HEK293T (cell line): Measurements from ENCODE around the gene GPAT2.
"Not testable (repeated sequence)": the region's sequence is repeated elsewhere in the genome, so short reads cannot be mapped to it uniquely, and the experiment has no call there.

ENCODE experiments used
- CTCF ChIA-PET: fragments of 350-600 bp; formaldehyde crosslinking; extraction: SDS; loops from one replicate; lab custom pipeline; 2021; ENCODE audit warnings: antibody characterized with exemption, inconsistent platforms; lab: Yijun Ruan, JAX
- POLR2A ChIA-PET: fragments of 350-600 bp; formaldehyde crosslinking; extraction: SDS; loops from one replicate; lab custom pipeline; 2020; ENCODE audit warnings: antibody characterized with exemption, inconsistent platforms; lab: Yijun Ruan, JAX
- DNase-seq: peaks from one replicate; pipeline ENCODE4 v3.0.0; 2012; ENCODE audit warnings: mixed read lengths; ENCODE audit errors: extremely low spot score
- CTBP1 ChIP-seq: fragments of 450-650 bp; IDR thresholded peaks from 2 replicates; pipeline ENCODE4 v1.6.1; 2016; ENCODE audit warnings: borderline replicate concordance
- ELF4 ChIP-seq: fragments of 450-650 bp; IDR thresholded peaks from 2 replicates; pipeline ENCODE4 v1.6.1; 2017; ENCODE audit warnings: antibody characterized with exemption
- FOXK2 ChIP-seq: fragments of 450-650 bp; IDR thresholded peaks from 2 replicates; pipeline ENCODE4 v1.6.1; 2016; ENCODE audit warnings: mild to moderate bottlenecking
- SP1 ChIP-seq: fragments of 450-650 bp; IDR thresholded peaks from 2 replicates; pipeline ENCODE4 v1.6.1; 2017

Gene GPAT2

DNA sequence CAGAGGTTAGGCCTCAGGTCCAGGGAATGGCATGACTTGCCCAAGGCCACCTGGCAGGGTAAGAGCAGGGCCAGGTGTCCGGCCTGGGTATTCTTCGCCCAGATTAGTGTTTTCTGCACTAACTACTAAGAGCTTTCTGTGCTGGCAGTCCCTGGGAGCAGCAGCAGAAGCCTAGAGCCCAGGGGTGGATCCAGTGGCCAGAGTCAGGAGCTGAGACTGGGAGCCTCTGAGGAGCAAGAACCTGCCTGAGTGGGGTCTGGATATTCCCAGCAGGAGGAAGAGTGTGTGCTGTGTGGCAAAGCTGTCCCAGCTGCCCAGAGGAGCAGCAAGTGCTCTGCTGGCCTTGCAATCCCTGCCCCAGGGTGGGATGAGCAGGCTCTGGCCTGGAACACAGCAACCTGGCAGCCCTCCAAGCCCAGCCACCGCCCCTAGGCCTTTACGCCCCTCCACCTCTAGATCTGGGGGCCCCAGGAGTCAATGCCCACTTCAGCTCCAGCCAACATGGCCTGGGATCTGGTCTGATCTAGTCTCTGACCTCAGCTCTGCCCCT, 30.7 kb upstream of the GPAT2 start:
- TF ChIP-seq FOXK2 (no peak), CTBP1 (no peak), ELF4 (no peak), SP1 (no peak)
- CTCF ChIA-PET: no interaction called here
- DNase-seq: no peak
- POLR2A ChIA-PET: no interaction called here

DNA sequence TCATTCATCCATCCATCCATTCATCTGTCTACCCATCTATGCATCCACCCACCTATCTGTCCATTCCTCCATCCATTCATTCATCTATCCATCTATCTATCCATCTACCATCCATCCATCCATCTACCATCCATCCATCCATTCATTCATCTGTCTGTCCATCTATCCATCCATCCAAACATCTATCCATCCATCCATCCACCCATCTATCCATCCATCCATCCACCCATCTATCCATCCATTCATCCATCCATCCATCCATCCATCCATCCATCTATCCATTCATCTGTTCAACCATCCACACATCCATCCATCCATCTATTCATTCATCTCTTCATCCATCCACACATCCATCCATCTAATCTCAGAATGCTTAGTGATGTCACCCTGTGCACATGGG, 30.0 kb upstream of the GPAT2 start:
- POLR2A ChIA-PET, DNase-seq, CTCF ChIA-PET: not testable (repeated sequence)

DNA sequence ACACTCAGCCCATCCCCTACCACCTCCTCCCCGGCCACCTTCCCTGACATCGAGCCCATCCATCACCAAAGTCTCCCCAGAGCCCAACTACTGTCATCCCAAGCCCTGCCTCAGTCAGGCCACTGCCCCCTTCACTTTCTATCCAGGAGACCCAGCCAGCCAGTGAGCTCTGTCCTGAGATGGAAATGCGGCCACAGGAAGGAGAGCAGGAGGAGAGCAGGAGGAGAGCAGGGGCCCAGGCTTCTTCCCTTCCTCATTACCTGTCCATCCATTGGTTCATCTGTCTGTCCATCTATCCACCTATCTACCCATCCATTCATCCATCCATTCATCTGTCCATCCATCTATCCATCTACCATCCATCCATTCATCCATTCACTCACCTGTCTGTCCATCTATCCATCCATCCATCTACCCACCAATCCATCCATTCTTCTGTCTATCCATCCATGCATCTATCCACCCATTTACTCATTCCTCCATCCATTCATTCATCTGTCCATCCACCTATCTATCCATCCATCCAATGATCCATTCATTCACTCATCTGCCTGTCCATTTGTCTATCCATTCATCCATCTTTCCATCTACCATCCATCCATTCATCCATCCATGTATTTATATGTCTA, 29.4 kb upstream of the GPAT2 start:
- POLR2A ChIA-PET: not testable (repeated sequence)

DNA sequence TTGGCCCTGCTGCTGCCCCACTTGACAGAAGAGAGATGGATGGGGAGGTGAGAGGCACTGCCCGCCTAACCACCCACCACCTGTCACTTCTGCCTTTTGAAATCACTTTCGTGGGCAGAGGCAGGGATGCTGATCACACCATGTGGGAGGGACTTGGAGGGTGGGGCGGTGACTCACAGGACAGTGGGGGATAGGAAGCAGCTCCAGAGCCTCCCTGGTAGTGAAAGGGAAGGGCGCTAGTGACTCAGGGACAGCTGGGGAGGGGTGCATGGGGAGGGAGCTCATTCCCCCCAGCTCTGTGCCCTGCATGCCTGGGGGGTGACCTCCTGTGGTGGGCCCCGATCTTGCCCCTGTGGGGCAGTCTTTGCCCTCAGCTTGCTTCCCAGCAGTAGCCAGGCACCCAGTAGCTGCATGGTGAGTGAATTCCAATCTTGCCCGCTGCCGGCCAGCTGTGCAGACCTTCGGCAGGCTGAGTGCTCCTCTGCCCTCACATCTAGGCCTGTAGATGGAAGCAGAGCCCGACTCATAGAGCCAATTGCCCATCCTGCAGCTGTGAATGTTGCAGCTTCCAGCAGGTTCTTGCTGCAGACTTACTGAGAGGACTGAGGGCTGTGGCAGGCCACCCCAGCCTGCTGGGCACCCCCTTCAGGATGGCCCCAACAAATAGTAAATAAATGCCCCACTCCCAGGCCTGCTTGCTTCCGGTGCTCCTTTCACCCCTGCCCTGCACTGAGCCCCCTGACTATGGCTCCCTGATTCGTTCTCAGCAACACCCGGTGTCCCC, 28.6 kb upstream of the GPAT2 start:
- POLR2A ChIA-PET, CTCF ChIA-PET, DNase-seq: not testable (repeated sequence)

More for the DNA sequence above, 29.4 kb upstream of the GPAT2 start:
- DNase-seq, CTCF ChIA-PET: not testable (repeated sequence)

DNA sequence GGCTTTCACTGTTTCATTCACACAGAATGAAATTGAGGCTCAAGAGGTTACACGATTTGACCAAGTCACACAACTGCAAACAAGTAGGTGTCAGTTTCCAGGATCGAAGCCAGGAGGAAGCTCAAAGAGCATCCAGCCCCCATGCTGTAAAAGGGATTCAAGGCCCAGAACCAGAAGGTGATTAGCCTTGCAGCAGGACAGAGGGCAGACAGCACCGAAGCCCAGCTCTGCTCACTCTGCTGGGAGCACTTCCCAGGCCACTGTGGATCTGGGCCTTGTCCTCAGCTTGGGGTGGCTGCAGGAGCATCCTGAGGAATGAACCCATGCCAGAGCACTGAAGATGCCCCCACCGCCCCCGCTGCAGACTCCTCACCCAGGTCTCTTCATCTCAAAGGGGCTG, 27.8 kb upstream of the GPAT2 start:
- DNase-seq, POLR2A ChIA-PET, CTCF ChIA-PET: not testable (repeated sequence)

DNA sequence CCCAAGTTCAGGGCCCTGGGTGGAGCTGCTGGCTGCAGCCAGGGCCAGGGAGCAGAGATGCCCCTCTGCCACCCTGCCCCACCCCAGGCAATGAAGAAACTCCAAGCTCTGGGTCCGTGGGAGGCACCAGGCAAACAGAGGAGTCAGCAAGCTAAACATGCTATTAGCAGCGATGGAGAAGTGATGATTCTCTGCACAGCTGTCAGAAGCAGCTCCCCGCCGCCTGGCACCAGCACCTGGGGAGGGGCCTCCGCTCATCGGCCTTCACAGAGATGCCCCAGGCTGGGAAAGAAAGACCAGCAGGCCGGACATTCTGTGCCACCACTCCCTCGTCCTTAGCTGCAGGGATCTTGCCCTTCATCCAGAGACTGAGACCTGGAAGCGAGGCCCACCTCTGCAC, 27.2 kb upstream of the GPAT2 start:
- CTCF ChIA-PET, DNase-seq, POLR2A ChIA-PET: not testable (repeated sequence)

DNA sequence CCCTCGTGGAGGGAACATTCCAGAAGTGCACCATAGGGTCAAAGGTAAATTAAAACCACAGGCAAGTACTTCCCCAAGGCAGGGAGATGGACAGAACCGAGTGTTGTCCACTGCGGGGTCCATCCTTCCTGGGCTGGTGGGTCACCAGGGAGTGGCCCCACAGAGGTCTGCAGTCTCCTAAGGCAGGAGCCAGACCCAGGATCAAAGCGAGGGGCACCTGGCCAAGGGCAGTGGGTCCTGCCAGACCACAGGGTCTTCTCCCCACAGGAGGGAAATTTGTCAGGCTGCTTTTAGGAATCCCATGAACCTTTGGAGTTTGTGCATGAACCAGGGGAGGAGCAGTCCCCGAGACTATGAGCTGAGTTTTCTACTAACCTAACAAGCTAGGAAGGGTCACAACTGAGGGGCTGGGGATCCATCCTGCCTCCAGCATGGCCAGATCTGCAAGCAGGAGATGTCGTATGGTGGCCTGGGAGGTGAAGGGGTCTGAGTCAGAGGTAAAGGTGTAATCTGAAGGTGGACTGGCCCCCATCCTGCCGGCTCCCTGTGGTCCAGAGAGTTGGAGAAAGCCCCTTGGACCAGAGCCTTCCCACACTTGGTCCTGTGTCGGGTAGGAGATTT, 26.6 kb upstream of the GPAT2 start:
- CTCF ChIA-PET, DNase-seq, POLR2A ChIA-PET: not testable (repeated sequence)

DNA sequence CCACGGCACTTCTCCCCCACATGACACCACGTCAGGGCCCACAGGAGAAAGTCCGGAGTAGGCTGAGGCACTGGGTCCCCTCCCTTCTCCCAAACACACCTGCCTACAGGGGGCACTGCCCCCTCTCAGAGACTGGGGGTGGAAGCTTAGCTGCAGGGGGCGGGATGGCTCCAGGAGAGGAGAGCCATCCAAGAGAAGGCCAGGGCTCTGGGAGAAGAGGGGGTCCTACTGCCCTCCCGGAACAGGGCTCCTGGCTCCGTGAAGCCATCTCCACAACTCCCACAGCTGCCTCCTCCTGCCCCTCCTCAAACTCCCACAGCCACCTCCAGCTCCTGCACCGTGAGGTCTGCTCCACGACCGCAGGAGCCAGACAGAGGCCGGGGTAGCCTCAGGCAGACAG, 25.6 kb upstream of the GPAT2 start:
- DNase-seq, CTCF ChIA-PET, POLR2A ChIA-PET: not testable (repeated sequence)

DNA sequence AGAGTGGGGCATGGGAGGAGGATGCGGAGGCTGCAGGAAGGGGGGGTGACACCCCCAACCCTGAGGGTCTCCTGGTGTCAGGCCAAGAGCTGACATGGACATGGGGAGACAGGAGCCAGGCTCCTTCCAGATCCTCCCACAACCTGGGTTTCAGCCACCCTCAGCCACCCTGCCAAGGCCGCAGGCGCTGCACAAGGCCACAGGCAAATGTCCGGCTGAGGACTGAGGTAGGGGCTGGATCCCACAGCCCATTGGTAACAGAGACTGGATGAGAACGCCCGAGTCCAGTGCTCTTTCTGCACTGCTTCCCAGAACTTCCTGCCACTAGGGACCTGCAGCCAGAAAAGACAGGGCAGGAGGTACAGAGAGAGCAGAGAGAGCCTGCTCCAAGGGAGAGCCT, 24.7 kb upstream of the GPAT2 start:
- POLR2A ChIA-PET, CTCF ChIA-PET, DNase-seq: not testable (repeated sequence)

DNA sequence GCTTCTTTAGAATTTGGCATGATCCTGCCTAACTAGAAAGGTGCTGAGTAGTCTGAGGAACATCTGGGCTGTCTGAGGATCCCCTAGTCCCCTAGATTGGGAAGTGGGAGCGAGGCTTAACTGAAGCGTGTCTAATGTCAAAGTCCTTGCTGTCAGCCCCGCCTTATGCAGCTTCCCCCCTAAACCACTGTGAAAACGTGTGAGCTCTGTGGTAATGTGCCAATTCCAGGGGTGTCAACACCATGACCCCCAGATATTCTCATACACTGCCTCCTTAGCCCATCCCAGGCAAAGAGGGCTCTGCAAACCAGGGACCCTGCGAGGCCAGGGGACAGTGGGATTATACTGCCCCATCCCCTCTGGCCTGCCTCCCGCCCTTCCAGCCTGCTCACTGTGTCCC, 21.1 kb upstream of the GPAT2 start:
- CTCF ChIA-PET, POLR2A ChIA-PET, DNase-seq: not testable (repeated sequence)

DNA sequence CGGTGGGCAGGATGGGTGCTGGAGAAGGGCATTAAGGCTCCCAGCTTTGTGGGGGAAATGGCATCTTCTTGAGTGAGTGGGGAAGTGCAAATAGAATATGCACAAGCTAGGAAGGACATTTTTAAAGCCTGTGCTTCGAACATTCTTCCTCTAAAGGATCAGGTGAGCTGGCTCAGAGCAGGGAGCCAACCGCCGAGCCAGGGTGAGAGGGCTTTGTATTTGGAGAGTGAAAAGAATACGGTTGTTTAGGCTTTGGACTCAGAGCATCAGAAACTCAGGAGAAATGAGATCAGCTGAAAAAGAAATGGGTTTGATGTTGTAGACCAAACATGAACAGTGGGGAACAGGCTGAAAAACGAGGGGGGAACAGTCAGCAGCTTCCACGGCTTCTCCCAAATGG, 19.8 kb upstream of the GPAT2 start:
- DNase-seq, POLR2A ChIA-PET, CTCF ChIA-PET: not testable (repeated sequence)

DNA sequence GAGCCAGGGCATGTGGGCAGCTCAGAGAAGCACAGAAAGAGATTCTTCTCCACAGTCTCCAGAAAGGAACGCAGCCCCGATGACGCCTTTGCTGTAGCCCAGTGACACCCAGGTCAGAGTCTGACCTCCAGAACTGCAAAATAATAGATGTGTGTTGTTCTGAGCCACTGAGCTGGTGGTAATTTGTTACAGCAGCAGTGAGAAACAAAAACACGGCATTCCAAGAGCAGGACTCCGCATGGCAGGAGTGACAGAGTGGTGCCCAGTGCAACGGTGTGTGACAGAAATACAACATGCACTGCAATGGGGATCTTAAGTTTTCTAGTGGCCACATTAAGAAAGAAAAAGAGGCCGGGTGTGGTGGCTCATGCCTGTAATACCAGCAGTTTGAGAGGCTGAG, 18.7 kb upstream of the GPAT2 start:
- CTCF ChIA-PET, DNase-seq, POLR2A ChIA-PET: not testable (repeated sequence)

DNA sequence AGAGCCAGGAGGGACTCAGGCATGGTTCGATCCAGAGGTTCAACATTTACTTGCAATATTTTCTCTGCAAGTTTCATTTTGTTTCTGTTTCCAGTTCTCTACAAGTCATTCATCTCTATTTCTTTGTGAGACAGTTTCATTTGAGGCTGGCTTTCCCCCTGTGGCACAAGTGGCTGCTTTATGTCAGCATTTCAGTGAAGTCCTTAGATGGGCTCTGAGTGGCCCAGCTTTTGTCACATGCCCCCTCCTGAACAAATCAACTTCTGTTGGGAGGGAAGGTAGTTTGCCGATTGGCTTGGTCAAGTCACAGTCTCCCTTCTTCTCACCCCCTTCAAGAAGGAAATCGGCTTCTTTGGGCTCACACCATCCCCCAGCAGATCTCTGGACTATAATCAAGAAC, 17.9 kb upstream of the GPAT2 start:
- CTCF ChIA-PET, DNase-seq, POLR2A ChIA-PET: not testable (repeated sequence)

DNA sequence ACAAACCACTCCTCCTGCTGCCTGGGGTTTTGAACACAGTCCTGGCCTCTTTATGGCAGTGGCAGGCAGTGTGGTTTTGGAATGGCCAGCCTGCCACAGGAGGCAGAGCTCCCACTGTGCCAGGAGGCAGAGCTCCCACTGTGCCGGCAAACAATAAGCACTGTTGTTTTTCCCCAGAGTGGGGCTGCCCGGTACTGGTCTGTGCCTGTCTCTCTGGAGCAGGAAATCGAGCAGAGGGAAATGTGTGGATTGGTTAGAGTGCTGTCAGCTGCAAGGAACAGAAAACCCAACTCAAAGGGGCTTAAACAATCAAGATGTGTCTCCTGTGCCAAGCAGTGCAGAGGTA, 15.2 kb upstream of the GPAT2 start:
- POLR2A ChIA-PET, CTCF ChIA-PET, DNase-seq: not testable (repeated sequence)

DNA sequence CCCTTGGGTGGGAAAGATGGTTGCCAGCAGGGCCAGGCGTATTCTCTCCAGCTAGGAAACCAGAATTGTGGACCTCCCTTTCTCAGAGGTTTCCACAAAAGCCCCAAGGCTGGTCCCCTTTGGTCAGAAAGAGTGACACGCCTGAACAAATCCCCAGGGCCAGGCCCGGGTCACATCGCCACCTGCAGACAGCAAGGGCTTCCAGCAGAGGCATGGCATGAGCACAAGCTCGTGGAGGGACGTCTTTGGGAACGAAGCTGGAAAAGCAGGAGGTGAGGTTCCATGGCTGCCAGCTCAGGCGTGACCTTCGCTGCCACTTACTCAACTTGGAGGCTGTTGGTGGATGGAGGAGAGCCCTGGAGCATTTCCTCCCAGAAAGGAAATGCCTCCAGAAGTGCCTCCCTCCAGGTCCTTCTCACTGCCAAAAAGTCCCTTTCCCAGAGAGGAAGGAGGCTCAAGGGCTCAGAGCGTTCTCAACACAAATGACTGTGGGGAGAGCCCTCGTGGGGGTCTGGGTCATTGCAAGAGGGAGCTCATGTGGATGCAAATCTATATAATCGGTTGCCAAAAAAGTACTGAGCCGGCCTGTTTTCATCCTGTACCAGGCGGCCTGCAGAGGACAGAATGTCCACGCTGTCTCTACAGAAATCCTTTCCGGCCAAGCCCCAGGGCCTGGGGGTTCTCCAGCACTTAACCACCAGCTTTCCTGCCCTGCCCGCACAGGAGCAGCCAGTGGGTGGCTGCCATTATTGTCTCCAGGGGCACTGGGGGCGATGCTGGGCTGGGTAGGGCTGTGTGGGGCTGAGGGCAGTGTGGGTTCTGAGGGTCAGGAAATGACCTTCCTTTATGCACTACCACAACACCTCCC, 14.6 kb upstream of the GPAT2 start:
- CTCF ChIA-PET, POLR2A ChIA-PET, DNase-seq: not testable (repeated sequence)

DNA sequence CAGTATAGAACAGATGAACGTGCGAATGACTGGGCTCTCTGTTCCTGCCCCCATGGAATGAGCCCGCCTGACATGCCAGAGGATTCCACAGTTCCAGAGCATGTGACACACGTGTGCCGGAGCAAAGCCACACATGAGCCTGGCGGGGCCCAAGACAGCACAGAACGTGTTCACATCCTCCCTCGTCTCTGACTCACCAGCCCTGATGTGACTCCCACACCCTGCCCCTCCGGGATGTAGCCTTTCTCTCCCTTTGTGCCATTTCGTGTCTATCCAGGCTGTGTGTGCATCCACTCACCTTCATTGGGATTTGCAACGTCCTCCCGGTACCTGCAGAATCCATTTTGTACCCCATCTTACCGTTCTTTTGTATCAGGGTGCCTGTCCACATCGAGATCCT, 838 bp upstream of the GPAT2 start:
- CTCF ChIA-PET, POLR2A ChIA-PET, DNase-seq: not testable (repeated sequence)

DNA sequence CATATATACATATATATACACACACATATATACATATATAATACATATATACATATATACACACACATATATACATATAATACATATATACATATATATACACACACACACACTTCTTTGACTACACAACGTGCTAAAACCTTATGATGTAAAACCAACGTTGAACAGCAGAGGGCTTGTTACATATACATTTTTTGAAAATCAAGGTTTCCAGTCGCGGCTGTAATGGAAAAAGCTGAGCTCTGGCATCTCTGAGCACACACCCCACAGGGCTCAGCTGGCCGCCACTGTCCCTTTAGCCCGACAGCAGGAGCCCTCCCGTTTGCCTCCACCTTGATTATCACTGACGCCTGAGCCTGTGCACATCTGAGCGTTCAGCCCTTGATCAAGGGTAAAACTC, 719 bp downstream of the GPAT2 start:
- DNase-seq, POLR2A ChIA-PET, CTCF ChIA-PET: not testable (repeated sequence)
